Dendritic cell treated with granulocyte-macrophage colony-stimulating factor and Interleukin-4, amounts not matched to agents 40 ng/mL and 50 ng/mL, for 4 days (primary cell): ENCODE results near the gene CCDC59.

Experiments used
- H3K27ac Mint-ChIP-seq: one replicate; pipeline ENCODE4 v1.8.0; 2022; ENCODE audit warnings: mild to moderate bottlenecking, mixed read lengths
- H3K27me3 Mint-ChIP-seq: one replicate; pipeline ENCODE4 v1.8.0; 2022; ENCODE audit warnings: mild to moderate bottlenecking, mixed read lengths
- H3K36me3 Mint-ChIP-seq: one replicate; pipeline ENCODE4 v1.8.0; 2022; ENCODE audit warnings: low read depth, mixed read lengths
- H3K4me1 Mint-ChIP-seq: one replicate; pipeline ENCODE4 v1.8.0; 2022; ENCODE audit warnings: low read depth, mixed read lengths
- H3K4me3 Mint-ChIP-seq: one replicate; pipeline ENCODE4 v1.8.0; 2022; ENCODE audit warnings: mild to moderate bottlenecking, moderate library complexity, mixed read lengths
- H3K9me3 Mint-ChIP-seq: one replicate; pipeline ENCODE4 v1.8.0; 2022; ENCODE audit warnings: mixed read lengths
- intact Hi-C: fragments of 100-400 bp; cut with micrococcal nuclease; formaldehyde crosslinking; loops from one replicate; pipeline ENCODE4 v1.15.0; 2022

CCDC59 gene

DNA sequence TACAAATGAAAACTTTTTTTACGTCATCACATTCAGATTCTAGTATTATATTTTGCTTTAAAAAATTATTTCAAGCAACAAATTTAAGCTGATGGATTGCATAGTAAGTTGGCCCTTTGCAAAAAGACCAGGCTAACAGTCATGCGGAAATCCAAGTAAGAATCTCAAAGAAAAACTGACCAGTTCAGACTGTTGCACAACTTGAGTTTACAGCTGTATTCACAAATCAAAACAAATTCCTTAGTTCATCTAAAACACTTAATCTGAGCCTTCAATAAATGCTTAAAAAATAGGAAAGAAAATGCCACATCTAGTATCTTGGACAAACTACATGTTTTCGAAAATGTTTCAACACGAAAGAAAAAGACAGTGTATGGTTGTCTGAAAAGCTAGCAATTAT lies 847 bp downstream of the CCDC59 start:
- Mint-ChIP-seq H3K4me1 (peaks cover 43% of the 10 kb centered on the region), H3K4me3 (peak overlapping the region; percentile 91), H3K9me3 (peaks cover 9% of the 10 kb centered on the region), H3K27ac (peak overlapping the region; percentile 95), H3K36me3 (peaks cover 77% of the 10 kb centered on the region), H3K27me3 (no peaks in the 10 kb centered on the region)
- intact Hi-C loops = loop anchor here (5.0 to 10.0 kb wide), 2 partner anchors 330 to 403 kb away; partner anchors contain the start of gene TMTC2

DNA sequence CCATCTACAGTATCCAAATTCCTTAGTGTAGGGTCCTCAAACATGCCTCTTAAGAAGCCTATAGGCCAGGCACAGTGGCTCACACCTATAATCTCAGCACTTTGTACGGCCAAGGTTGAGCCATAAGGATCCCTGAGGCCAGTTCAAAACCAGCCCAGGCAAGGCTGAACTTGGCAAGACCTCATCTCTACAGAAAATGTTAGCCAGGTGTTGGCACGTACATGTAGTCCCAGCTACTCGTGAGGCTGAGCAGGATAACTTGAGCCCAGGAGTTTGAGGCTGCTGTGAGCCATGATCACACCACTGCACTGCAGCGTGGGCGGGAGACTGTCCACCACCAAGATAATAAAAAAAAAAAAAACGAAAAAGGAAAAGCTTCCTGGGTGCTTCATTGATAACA lies 6.8 kb downstream of the CCDC59 start:
- intact Hi-C loops = loop anchor here (10.0 kb wide), 1 partner anchor 397 kb away; no protein-coding TSS in a partner anchor
- Mint-ChIP-seq H3K36me3 (peaks cover 69% of the 10 kb centered on the region), H3K4me3 (no peak overlapping the region), H3K27me3 (no peaks in the 10 kb centered on the region), H3K9me3 (no peaks in the 10 kb centered on the region), H3K4me1 (peaks cover 10% of the 10 kb centered on the region), H3K27ac (no peak overlapping the region)

DNA sequence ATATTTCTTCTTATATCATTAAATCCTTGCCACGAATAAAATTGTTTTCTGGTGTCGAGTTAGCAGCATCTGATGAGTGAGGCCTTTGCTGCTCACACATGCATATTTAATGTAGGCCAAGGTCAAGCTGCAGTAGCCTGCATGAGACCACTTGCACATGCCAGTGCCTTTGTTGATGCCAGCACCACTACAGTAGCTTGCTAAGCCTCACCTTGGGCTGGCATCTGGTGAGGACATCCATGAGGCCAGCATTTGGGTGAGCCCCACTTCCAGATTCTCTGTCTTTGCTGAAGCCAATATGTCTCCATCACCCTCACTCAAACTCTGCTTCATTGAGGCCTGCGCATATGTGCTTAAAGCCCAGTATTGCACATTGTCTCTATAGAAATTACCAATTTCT lies 8.0 kb downstream of the CCDC59 start:
- H3K27ac Mint-ChIP-seq = no peak overlapping the region
- no peaks in the 10 kb centered on the region for H3K4me1 Mint-ChIP-seq
- no peaks in the 10 kb centered on the region for H3K27me3 Mint-ChIP-seq
- no peak overlapping the region for H3K4me3 Mint-ChIP-seq
- H3K36me3 Mint-ChIP-seq = peaks cover 57% of the 10 kb centered on the region
- intact Hi-C loops = loop anchor here (10.0 kb wide), 1 partner anchor 395 kb away; no protein-coding TSS in a partner anchor
- H3K9me3 Mint-ChIP-seq = no peaks in the 10 kb centered on the region

DNA sequence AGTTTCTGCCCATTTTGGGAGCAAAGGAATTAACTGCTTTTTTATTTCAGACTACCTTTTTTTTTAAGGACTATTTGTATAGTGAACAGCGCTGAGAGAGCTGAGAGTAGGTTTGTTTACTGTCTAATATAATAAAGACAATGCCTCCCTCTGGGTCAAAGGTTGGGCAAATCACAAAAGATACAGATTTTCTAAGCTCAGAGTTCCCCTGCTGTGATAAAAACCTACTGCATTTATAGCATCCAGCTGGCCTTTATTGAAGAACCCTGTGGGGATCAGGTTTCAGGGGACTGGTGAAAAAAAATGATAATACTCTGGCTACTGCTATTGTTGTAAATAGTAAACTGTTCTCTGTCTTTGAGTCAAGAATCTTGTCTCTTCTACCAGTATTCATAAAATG lies 28.7 kb downstream of the CCDC59 start:
- H3K4me3 Mint-ChIP-seq = no peak overlapping the region

DNA sequence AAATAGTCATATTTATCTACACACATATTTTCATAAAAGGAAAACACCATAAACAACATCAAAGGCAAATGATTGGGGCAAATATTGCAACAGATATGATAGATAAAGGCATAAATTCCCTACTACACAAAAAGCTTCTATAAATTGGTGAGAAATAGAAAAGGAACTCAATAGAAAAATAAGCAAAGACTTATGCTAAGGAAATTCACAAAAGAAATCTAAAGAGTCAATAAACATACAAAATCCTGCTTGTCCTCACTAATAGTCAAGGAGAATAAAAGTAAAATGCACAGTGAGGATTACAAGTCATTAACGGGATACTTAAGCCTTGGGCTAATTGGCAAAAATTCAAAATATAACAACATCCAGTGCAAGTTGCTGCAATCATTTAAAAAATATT lies 30.3 kb downstream of the CCDC59 start:
- H3K27ac Mint-ChIP-seq = no peak overlapping the region
- no peaks in the 10 kb centered on the region for H3K4me1 Mint-ChIP-seq
- H3K36me3 Mint-ChIP-seq = no peaks in the 10 kb centered on the region
- intact Hi-C loops = loop anchor here (2.0 to 10.0 kb wide), 2 partner anchors 333 to 683 kb away; no protein-coding TSS in a partner anchor
- H3K9me3 Mint-ChIP-seq = no peaks in the 10 kb centered on the region
- H3K4me3 Mint-ChIP-seq = no peak overlapping the region
- H3K27me3 Mint-ChIP-seq = no peaks in the 10 kb centered on the region

More for the DNA sequence above, 28.7 kb downstream of the CCDC59 start:
- Mint-ChIP-seq H3K9me3 (no peaks in the 10 kb centered on the region), H3K27ac (no peak overlapping the region), H3K36me3 (no peaks in the 10 kb centered on the region), H3K4me1 (no peaks in the 10 kb centered on the region), H3K27me3 (no peaks in the 10 kb centered on the region)
- intact Hi-C loops = loop anchor here (10.0 kb wide), 1 partner anchor 335 kb away; no protein-coding TSS in a partner anchor

DNA sequence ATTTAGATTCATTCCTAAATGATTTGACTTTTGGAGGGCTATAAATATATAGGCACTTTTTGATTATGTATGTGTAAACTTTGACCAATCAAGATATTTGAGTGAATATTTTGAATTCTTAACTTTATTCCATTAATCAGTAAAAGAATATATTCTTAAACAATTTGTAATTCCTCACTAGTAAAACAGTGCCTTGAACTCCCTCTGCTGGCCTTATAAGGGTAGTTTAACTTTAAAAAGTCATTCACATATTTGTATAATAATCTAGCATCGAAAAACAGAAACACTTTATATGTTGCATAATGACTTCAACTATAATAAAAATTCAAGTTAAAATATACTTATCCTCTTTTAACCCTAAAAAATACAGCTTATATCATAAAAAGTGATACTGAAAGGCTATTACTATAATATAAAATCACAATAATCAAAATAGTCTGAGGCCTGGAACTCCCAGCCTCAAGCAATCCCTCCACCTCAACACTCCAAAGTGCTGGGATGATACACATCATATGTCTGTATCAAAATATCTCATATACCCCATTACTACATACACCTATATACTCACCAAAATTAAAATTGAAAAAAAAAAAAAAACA lies 31.2 kb downstream of the CCDC59 start:
- Mint-ChIP-seq H3K9me3 (no peaks in the 10 kb centered on the region), H3K27me3 (no peaks in the 10 kb centered on the region), H3K36me3 (no peaks in the 10 kb centered on the region), H3K27ac (no peak overlapping the region), H3K4me1 (no peaks in the 10 kb centered on the region), H3K4me3 (no peak overlapping the region)
- intact Hi-C loops = loop anchor here (2.0 to 10.0 kb wide), 2 partner anchors 332 to 682 kb away; no protein-coding TSS in a partner anchor

DNA sequence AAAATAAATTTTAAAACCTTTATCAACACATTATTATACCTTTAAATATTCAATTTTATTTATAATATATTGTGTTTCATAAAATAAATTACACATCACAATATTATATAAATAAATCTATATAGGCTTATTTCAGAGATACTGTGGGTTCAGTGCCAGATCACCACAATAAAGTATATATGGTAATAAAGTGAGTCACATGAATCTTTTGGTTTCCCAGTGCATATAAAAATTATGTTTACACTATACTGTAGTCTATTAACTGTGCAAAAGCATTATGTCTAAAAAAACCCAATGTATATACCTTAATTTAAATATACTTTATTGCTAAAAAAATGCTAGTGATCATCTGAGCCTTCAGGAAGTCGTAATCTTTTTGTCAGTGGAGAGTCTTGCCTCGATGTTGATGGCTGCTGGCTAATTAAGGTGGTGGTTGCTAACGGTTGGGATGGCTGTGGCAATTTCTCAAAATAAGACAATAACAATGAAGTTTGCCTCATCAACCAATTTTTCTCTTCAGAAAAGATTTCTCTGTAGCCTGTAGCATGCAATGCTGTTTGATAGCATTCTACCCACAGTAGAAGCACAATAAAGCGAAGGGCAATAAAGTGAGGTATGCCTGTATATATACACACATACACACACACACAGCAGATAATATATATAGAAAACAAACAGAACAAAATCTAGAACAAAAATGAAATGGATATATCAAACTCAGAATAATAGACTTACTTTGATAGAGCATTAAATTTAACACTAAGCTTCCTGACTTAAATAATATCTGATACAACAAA lies 32.4 kb downstream of the CCDC59 start:
- Mint-ChIP-seq H3K4me3 (no peak overlapping the region), H3K27me3 (no peaks in the 10 kb centered on the region), H3K4me1 (no peaks in the 10 kb centered on the region), H3K36me3 (no peaks in the 10 kb centered on the region), H3K27ac (no peak overlapping the region), H3K9me3 (no peaks in the 10 kb centered on the region)
- intact Hi-C loops = loop anchor here (2.0 to 10.0 kb wide), 2 partner anchors 331 to 681 kb away; no protein-coding TSS in a partner anchor

DNA sequence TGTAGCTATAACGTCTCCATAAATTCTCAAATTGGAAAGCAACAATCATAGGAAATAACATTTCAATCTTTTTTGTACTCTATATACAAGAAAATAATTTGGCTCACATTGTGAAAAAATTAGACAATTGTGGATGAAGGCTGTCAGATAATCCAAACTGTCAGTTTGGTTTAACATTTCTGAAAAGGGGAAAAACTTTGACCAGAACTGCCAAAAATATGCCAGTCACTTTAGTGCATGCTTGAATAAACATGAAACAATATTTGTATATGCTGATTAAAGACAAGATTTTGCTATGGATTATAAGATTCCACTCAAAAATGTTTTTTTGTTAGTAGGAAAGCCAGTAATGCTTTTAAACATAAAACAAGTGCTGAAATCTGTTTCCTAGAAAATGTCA lies 38.9 kb downstream of the CCDC59 start:
- H3K27me3 Mint-ChIP-seq = no peaks in the 10 kb centered on the region
- no peak overlapping the region for H3K4me3 Mint-ChIP-seq
- no peak overlapping the region for H3K27ac Mint-ChIP-seq
- H3K36me3 Mint-ChIP-seq = no peaks in the 10 kb centered on the region
- no peaks in the 10 kb centered on the region for H3K9me3 Mint-ChIP-seq
- intact Hi-C loops = no loop called here
- no peaks in the 10 kb centered on the region for H3K4me1 Mint-ChIP-seq

DNA sequence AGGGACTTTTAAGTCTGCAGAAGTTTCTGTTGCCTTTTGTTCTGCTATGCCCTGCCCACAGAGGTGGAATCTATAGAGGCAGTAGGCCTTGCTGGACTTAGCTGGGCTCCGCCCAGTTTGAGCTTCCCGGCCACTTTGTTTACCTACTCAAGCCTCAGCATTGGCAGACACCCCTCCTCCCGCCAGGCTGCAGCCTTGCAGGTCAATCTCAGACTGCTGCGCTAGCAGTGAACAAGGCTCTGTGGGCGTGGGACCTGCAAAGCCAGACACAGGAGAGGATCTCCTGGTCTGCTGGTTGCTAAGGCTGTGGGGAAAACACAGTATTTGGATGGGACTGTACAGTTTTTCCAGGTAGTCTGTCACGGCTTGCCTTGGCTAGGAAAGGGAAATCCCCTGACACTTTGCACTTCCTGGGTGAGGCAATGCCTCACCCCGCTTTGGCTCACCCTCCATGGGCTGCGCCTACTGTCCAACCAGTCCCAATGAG lies 43.7 kb downstream of the CCDC59 start:
- H3K4me3 Mint-ChIP-seq = no peak overlapping the region
- H3K36me3 Mint-ChIP-seq = no peaks in the 10 kb centered on the region
- no peak overlapping the region for H3K27ac Mint-ChIP-seq
- H3K4me1 Mint-ChIP-seq = no peaks in the 10 kb centered on the region
- no peaks in the 10 kb centered on the region for H3K9me3 Mint-ChIP-seq
- no peaks in the 10 kb centered on the region for H3K27me3 Mint-ChIP-seq
- intact Hi-C loops = no loop called here
